GM18517 (cell line): Measurements from ENCODE around the gene MET.

ENCODE experiments used
- ATAC-seq: cut with Tn5 transposase; IDR thresholded peaks from one replicate; pipeline ENCODE4 v1.9.1; 2021; ENCODE audit warnings: mild to moderate bottlenecking, moderate library complexity; ENCODE audit not compliant: unreplicated experiment

Gene MET

GRCh38 chr7:116663744-116664143 lies 8.3 kb upstream of the MET start:
- no peak for ATAC-seq

- ATAC-seq, result no peak
Measured at GRCh38 chr7:116665332-116665996, 6.5 kb upstream of the MET start.

GRCh38 chr7:116669769-116670168 lies 2.2 kb upstream of the MET start:
- ATAC-seq, result no peak

GRCh38 chr7:116670409-116671015 lies 1.5 kb upstream of the MET start:
- ATAC-seq, result no peak

- no peak for ATAC-seq
Measured at GRCh38 chr7:116671111-116671510, 885 bp upstream of the MET start.

- no peak for ATAC-seq
Measured at GRCh38 chr7:116672596-116673456, 830 bp downstream of the MET start.

GRCh38 chr7:116673457-116673865 lies 1.5 kb downstream of the MET start:
- no peak for ATAC-seq

- ATAC-seq, result no peak
Measured at GRCh38 chr7:116674508-116675173, 2.6 kb downstream of the MET start.

GRCh38 chr7:116675812-116676355 lies 3.9 kb downstream of the MET start:
- no peak for ATAC-seq

GRCh38 chr7:116678780-116679179 lies 6.8 kb downstream of the MET start:
- no peak for ATAC-seq

GRCh38 chr7:116679500-116679899 lies 7.5 kb downstream of the MET start:
- ATAC-seq, result peak; percentile 51

- ATAC-seq, result peak; percentile 100
Measured at GRCh38 chr7:116683786-116684185, 11.8 kb downstream of the MET start.

- ATAC-seq, result no peak
Measured at GRCh38 chr7:116686033-116686432, 14.0 kb downstream of the MET start.

- ATAC-seq, result no peak
Measured at GRCh38 chr7:116686812-116687419, 14.9 kb downstream of the MET start.

GRCh38 chr7:116687801-116688201 lies 15.8 kb downstream of the MET start:
- no peak for ATAC-seq

GRCh38 chr7:116689790-116690259 lies 17.8 kb downstream of the MET start:
- ATAC-seq, result no peak

- no peak for ATAC-seq
Measured at GRCh38 chr7:116691664-116692063, 19.7 kb downstream of the MET start.

GRCh38 chr7:116692401-116693308 lies 20.7 kb downstream of the MET start:
- ATAC-seq, result no peak

GRCh38 chr7:116696707-116697106 lies 24.7 kb downstream of the MET start:
- no peak for ATAC-seq
